SK-N-SH (cell line): ENCODE results near the gene NOXA1. TPM values are rescaled to one million over a fixed set of nuclear protein-coding genes. Genes with fewer than 3 reads are reported as not detected.

Source experiments
- CTCF ChIA-PET: fragments of 300-600, 350-600 bp; formaldehyde crosslinking; extraction: SDS; loops from one replicate; lab custom pipeline; 2021; lab: Yijun Ruan, JAX
- POLR2A ChIA-PET: fragments of 350-600 bp; sonication (Branson Sonifier 250); formaldehyde crosslinking; extraction: SDS; loops from one replicate; lab custom pipeline; 2020; ENCODE audit warnings: antibody characterized with exemption, inconsistent platforms; lab: Yijun Ruan, JAX
- DNase-seq: peaks from one replicate; pipeline ENCODE4 v3.0.0; 2012
- H2AFZ ChIP-seq: fragments of 200-600 bp; sonication (generic); 2 replicates; pipeline ENCODE4 v1.8.1; 2016; ENCODE audit warnings: antibody characterized with exemption, mild to moderate bottlenecking, low read depth
- H3F3A ChIP-seq: fragments of 200-600 bp; sonication (generic); replicated peaks from 2 replicates; pipeline ENCODE3; 2016; ENCODE audit warnings: antibody characterized with exemption, mild to moderate bottlenecking; ENCODE audit not compliant: insufficient read depth
- H3K27ac ChIP-seq, 2 experiments: fragments of 200-500 bp in 1 of 2; fragments of 200-600 bp in 1 of 2; sonication (Bioruptor generic) in 1 of 2; sonication (generic), shearing (Covaris generic) in 1 of 2; 2 replicates each; pipeline versions ENCODE4 v1.5.1 to v1.6.1; 2014 to 2016; ENCODE audit warnings: low read depth in 2 of 2, inconsistent platforms in 1 of 2, low read length in 1 of 2, mild to moderate bottlenecking in 1 of 2, mixed read lengths in 1 of 2
- H3K27me3 ChIP-seq: fragments of 200-600 bp; sonication (generic), shearing (Covaris generic); 2 replicates; pipeline ENCODE4 v1.6.1; 2016; ENCODE audit warnings: mixed run types; ENCODE audit not compliant: insufficient read depth
- H3K36me3 ChIP-seq, 2 experiments: fragments of 200-500 bp in 1 of 2; fragments of 200-600 bp in 1 of 2; sonication (Bioruptor generic) in 1 of 2; sonication (generic) in 1 of 2; replicated peaks in 1 of 2; 2 replicates each; pipeline versions ENCODE3 to v1.5.1; 2014 to 2016; ENCODE audit warnings: low read length in 1 of 2, mild to moderate bottlenecking in 1 of 2; ENCODE audit not compliant: insufficient read depth in 2 of 2, control insufficient read depth in 1 of 2
- H3K4me1 ChIP-seq, 2 experiments: fragments of 200-500 bp in 1 of 2; fragments of 200-600 bp in 1 of 2; sonication (Bioruptor generic) in 1 of 2; sonication (generic), shearing (Covaris generic) in 1 of 2; 2 replicates each; pipeline versions ENCODE4 v1.5.1 to v1.6.1; 2014 to 2016; ENCODE audit warnings: low read depth in 1 of 2, low read length in 1 of 2, mixed run types in 1 of 2; ENCODE audit not compliant: insufficient read depth in 2 of 2, control insufficient read depth in 1 of 2
- H3K4me2 ChIP-seq: fragments of 200-600 bp; sonication (generic), shearing (Covaris generic); 2 replicates; pipeline ENCODE4 v1.6.1; 2017; ENCODE audit warnings: mixed run types
- H3K4me3 ChIP-seq, 2 experiments: fragments of 200-500 bp in 1 of 2; fragments of 200-600 bp in 1 of 2; sonication (Bioruptor generic) in 1 of 2; sonication (generic), shearing (Covaris generic) in 1 of 2; 2 replicates each; pipeline versions ENCODE4 v1.5.1 to v1.8.1; 2014 to 2016; ENCODE audit warnings: low read depth in 2 of 2, inconsistent platforms in 1 of 2, low read length in 1 of 2, mild to moderate bottlenecking in 1 of 2, mixed read lengths in 1 of 2, moderate library complexity in 1 of 2
- H3K79me2 ChIP-seq: fragments of 200-600 bp; sonication (generic); 2 replicates; pipeline ENCODE4 v1.8.1; 2017; ENCODE audit warnings: mild to moderate bottlenecking; ENCODE audit not compliant: insufficient read depth
- H3K9ac ChIP-seq: fragments of 200-600 bp; sonication (generic); 2 replicates; pipeline ENCODE4 v1.6.1; 2017; ENCODE audit warnings: mixed run types
- H3K9me2 ChIP-seq: fragments of 200-600 bp; sonication (generic); 2 replicates; pipeline ENCODE4 v1.6.1; 2017; ENCODE audit warnings: mixed run types
- H3K9me3 ChIP-seq: fragments of 200-600 bp; sonication (generic); 2 replicates; pipeline ENCODE4 v1.6.1; 2017; ENCODE audit warnings: mixed run types, mild to moderate bottlenecking, moderate library complexity
- H4K20me1 ChIP-seq: fragments of 200-600 bp; sonication (generic); 2 replicates; pipeline ENCODE4 v1.6.1; 2017; ENCODE audit warnings: mild to moderate bottlenecking, mixed run types; ENCODE audit not compliant: insufficient read depth
- CHD2 ChIP-seq: fragments of 150-350 bp; IDR thresholded peaks from 2 replicates; pipeline ENCODE4 v1.6.1; 2018; ENCODE audit warnings: low read length; ENCODE audit not compliant: partially characterized antibody
- ELF1 ChIP-seq: IDR thresholded peaks from 2 replicates; pipeline ENCODE4 v1.4.0; 2012
- EP300 ChIP-seq, 2 experiments: IDR thresholded peaks; 2 replicates each; pipeline versions ENCODE4 v1.4.0 to v1.6.1; 2012; ENCODE audit warnings: borderline replicate concordance in 1 of 2, low read depth in 1 of 2, low read length in 1 of 2
- EZH2phosphoT487 ChIP-seq: fragments of 200-600 bp; sonication (generic); IDR thresholded peaks from 2 replicates; pipeline ENCODE4 v1.6.1; 2017; ENCODE audit warnings: low read depth, mixed run types, mild to moderate bottlenecking, antibody characterized with exemption, moderate library complexity, borderline replicate concordance
- FOXJ3 ChIP-seq: sonication (generic); formaldehyde crosslinking; IDR thresholded peaks from 2 replicates; pipeline ENCODE4 v1.5.1; 2020; ENCODE audit warnings: mild to moderate bottlenecking, missing genetic modification reagents
- GABPA ChIP-seq: IDR thresholded peaks from 2 replicates; pipeline ENCODE4 v1.4.0; 2012; ENCODE audit warnings: low read depth, mild to moderate bottlenecking
- GATA2 ChIP-seq: sonication (generic); formaldehyde crosslinking; IDR thresholded peaks from 2 replicates; pipeline ENCODE4 v1.5.0; 2020; ENCODE audit warnings: mild to moderate bottlenecking, missing genetic modification reagents
- IRF3 ChIP-seq: fragments of 150-350 bp; IDR thresholded peaks from 2 replicates; pipeline ENCODE4 v1.6.1; 2016; ENCODE audit warnings: mild to moderate bottlenecking, low read depth, low read length
- JUND ChIP-seq: IDR thresholded peaks from 2 replicates; pipeline ENCODE4 v1.4.0; 2012
- MAX ChIP-seq: IDR thresholded peaks from 2 replicates; pipeline ENCODE4 v1.4.0; 2012; ENCODE audit warnings: low read depth
- MEF2A ChIP-seq: IDR thresholded peaks from 2 replicates; pipeline ENCODE4 v1.4.0; 2012; ENCODE audit warnings: low read depth, borderline replicate concordance
- NFIC ChIP-seq: IDR thresholded peaks from 2 replicates; pipeline ENCODE4 v1.4.0; 2012; ENCODE audit warnings: borderline replicate concordance
- RAD21 ChIP-seq: IDR thresholded peaks from 2 replicates; pipeline ENCODE4 v1.6.1; 2012; ENCODE audit warnings: mild to moderate bottlenecking, low read length
- RFX5 ChIP-seq: IDR thresholded peaks from 2 replicates; pipeline ENCODE4 v1.6.1; 2012; ENCODE audit warnings: mild to moderate bottlenecking, improper control_type of control experiment, low read length
- RXRA ChIP-seq: IDR thresholded peaks from 2 replicates; pipeline ENCODE4 v1.4.0; 2012; ENCODE audit warnings: low read depth, mild to moderate bottlenecking, borderline replicate concordance
- SIN3A ChIP-seq: IDR thresholded peaks from 2 replicates; pipeline ENCODE4 v1.6.1; 2012; ENCODE audit warnings: low read depth, mild to moderate bottlenecking, low read length, moderate library complexity, borderline replicate concordance
- SMC3 ChIP-seq: IDR thresholded peaks from 2 replicates; pipeline ENCODE4 v1.6.1; 2012; ENCODE audit warnings: low read depth, low read length, improper control_type of control experiment
- TAF1 ChIP-seq: IDR thresholded peaks from 2 replicates; pipeline ENCODE4 v1.6.1; 2012; ENCODE audit warnings: low read depth, mild to moderate bottlenecking, low read length, moderate library complexity, borderline replicate concordance
- TCF12 ChIP-seq: IDR thresholded peaks from 2 replicates; pipeline ENCODE4 v1.4.0; 2012
- TEAD4 ChIP-seq: IDR thresholded peaks from 2 replicates; pipeline ENCODE4 v1.4.0; 2012; ENCODE audit warnings: mild to moderate bottlenecking, borderline replicate concordance; ENCODE audit not compliant: insufficient read depth
- WGBS: methylation state at CpG from one replicate; pipeline ENCODE4 v1.1.6; 2017; ENCODE audit warnings: low lambda C conversion rate; 5-methylcytosine and 5-hydroxymethylcytosine counted together
- polyA plus RNA-seq, 3 experiments: library from polyadenylated mRNA; depleted of rRNA; stranded (reverse); fragments of >200 nt; gene quantifications; 2 replicates each; pipeline ENCODE4 v1.2.3, GENCODE V29; 2012
- TF ChIP-seq, protein P1 (sequence below): IDR thresholded peaks from 2 replicates; pipeline ENCODE4 v1.6.1; 2012; ENCODE audit warnings: mild to moderate bottlenecking, low read depth, low read length, moderate library complexity
- TF ChIP-seq, protein P2 (sequence below): fragments of 150-350 bp; IDR thresholded peaks from 2 replicates; pipeline ENCODE4 v1.6.1; 2017; ENCODE audit warnings: antibody characterized with exemption, low read length, low read depth, borderline replicate concordance
- TF ChIP-seq, protein P3 (sequence below): IDR thresholded peaks from 2 replicates; pipeline ENCODE4 v1.4.0; 2012; ENCODE audit warnings: low read depth, borderline replicate concordance

NOXA1 gene
- polyA plus RNA-seq, 1 of the 3 experiments (the other 2 are of a cell fraction), result 0.39 TPM

DNA sequence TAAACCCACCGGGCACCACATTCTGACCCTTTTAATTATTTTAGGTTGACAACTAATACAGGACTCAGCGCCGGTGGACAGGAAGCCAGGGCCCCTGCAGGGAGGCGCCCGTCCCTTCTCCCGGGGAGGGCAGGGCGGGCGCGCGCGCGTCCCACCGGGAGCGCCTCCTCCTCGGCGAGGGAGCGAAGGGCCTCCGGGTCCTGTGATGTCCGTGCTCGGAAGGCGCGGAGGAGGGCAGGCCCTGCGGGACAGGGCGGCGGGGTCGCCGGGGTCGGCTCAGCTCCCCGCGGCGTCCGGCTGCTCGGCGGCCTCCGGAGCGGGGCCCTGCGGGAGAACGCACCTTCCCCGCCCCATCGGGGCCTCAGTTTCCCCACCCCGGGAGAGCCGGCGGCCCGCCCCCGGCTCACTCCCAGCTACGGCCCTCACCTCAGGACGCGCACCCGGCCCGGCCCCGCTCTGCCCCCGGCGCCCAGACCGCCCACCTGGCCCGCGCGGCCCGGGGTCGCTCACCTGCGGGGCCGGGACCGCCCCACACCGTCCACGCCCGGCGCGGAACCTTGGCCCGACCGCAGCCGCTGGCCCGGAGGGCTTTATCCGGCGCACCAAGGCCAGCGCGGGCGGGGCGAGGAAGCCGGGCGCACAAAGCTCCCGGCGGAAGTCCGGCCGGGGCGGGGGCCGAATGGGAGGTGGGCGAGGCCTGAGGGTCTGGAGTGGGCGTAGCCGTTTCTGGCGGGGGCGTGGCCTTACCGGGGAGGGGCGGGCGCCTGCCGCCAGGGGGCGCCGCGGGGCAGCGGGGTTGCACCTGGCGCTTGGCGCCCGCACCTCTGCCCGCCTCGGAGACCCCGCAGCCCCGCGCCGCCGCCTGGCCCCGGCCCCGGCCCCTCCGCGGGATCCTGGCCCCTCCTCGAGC, at the start of gene NOXA1, which contains the start of gene EXD3 (continued):
- TF ChIP-seq EP300 (IDR thresholded peaks at IDR 0.05; ENCODE audit: borderline replicate concordance in 1 of 2, low read depth in 1 of 2, low read length in 1 of 2), result no peak
- no peak for TF ChIP-seq RXRA
- TF ChIP-seq GATA2 (CRISPR knock-in tag), result no peak
- TF ChIP-seq EZH2phosphoT487, result no peak
- no peak for TF ChIP-seq TEAD4
- TF ChIP-seq FOXJ3 (CRISPR knock-in tag), result no peak
- TF ChIP-seq SMC3, result peak; percentile 45; the same call in 1 of the 2 replicates
- 0 out of 2 replicates have a peak, but pooled peaks have one; percentile 11 for TF ChIP-seq NFIC
- TF ChIP-seq ELF1, result peak; percentile 78
- TF ChIP-seq RAD21, result peak; percentile 49
- TF ChIP-seq JUND, result no peak

- ChIA-PET CTCF (no interaction called here), POLR2A (no interaction called here)
- Histone ChIP-seq H3K9me3 (no peaks in the 10 kb centered on the region), H3K4me1 (no peaks in the 10 kb centered on the region), H3K4me3 (no peak overlapping the region), H3K9ac (no peak overlapping the region), H3K27ac (no peak overlapping the region), H3K27me3 (no peaks in the 10 kb centered on the region), H3K4me2 (no peak overlapping the region), H4K20me1 (no peaks in the 10 kb centered on the region), H3F3A (no peaks in the 10 kb centered on the region), H3K36me3 (no peaks in the 10 kb centered on the region), H3K9me2 (no peaks in the 10 kb centered on the region), H3K79me2 (no peaks in the 10 kb centered on the region), H2AFZ (no peak overlapping the region)
- no peak for DNase-seq
- 93% methylated on average over 15 of the region's 16 CpGs for WGBS
- TF ChIP-seq TAF1 (no peak), GABPA (no peak), MAX (no peak), SIN3A (no peak), CHD2 (no peak), EP300 (IDR thresholded peaks at IDR 0.05; ENCODE audit: borderline replicate concordance in 1 of 2, low read depth in 1 of 2, low read length in 1 of 2) (no peak), IRF3 (no peak), RFX5 (no peak), GATA2 (CRISPR knock-in tag) (no peak), TCF12 (no peak), MEF2A (no peak), FOXJ3 (CRISPR knock-in tag) (no peak)
- TF ChIP-seq, protein P1, sequence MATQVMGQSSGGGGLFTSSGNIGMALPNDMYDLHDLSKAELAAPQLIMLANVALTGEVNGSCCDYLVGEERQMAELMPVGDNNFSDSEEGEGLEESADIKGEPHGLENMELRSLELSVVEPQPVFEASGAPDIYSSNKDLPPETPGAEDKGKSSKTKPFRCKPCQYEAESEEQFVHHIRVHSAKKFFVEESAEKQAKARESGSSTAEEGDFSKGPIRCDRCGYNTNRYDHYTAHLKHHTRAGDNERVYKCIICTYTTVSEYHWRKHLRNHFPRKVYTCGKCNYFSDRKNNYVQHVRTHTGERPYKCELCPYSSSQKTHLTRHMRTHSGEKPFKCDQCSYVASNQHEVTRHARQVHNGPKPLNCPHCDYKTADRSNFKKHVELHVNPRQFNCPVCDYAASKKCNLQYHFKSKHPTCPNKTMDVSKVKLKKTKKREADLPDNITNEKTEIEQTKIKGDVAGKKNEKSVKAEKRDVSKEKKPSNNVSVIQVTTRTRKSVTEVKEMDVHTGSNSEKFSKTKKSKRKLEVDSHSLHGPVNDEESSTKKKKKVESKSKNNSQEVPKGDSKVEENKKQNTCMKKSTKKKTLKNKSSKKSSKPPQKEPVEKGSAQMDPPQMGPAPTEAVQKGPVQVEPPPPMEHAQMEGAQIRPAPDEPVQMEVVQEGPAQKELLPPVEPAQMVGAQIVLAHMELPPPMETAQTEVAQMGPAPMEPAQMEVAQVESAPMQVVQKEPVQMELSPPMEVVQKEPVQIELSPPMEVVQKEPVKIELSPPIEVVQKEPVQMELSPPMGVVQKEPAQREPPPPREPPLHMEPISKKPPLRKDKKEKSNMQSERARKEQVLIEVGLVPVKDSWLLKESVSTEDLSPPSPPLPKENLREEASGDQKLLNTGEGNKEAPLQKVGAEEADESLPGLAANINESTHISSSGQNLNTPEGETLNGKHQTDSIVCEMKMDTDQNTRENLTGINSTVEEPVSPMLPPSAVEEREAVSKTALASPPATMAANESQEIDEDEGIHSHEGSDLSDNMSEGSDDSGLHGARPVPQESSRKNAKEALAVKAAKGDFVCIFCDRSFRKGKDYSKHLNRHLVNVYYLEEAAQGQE, result no peak
- TF ChIP-seq, protein P2, sequence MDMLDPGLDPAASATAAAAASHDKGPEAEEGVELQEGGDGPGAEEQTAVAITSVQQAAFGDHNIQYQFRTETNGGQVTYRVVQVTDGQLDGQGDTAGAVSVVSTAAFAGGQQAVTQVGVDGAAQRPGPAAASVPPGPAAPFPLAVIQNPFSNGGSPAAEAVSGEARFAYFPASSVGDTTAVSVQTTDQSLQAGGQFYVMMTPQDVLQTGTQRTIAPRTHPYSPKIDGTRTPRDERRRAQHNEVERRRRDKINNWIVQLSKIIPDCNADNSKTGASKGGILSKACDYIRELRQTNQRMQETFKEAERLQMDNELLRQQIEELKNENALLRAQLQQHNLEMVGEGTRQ, result no peak
- TF ChIP-seq, protein P3, sequence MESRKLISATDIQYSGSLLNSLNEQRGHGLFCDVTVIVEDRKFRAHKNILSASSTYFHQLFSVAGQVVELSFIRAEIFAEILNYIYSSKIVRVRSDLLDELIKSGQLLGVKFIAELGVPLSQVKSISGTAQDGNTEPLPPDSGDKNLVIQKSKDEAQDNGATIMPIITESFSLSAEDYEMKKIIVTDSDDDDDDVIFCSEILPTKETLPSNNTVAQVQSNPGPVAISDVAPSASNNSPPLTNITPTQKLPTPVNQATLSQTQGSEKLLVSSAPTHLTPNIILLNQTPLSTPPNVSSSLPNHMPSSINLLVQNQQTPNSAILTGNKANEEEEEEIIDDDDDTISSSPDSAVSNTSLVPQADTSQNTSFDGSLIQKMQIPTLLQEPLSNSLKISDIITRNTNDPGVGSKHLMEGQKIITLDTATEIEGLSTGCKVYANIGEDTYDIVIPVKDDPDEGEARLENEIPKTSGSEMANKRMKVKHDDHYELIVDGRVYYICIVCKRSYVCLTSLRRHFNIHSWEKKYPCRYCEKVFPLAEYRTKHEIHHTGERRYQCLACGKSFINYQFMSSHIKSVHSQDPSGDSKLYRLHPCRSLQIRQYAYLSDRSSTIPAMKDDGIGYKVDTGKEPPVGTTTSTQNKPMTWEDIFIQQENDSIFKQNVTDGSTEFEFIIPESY, result no peak
Measured at GRCh38 chr9:137373611-137373980, 49.6 kb upstream of the NOXA1 start.
